ENCODE data around the gene NUAK2.

NUAK2 gene

GRCh38 chr1:205270764-205271163, 50.8 kb downstream of the NUAK2 start:
- DNase-seq, result no peak

GRCh38 chr1:205270271-205270670, 51.3 kb downstream of the NUAK2 start:
- DNase-seq, result no peak

- DNase-seq, result no peak
Measured at GRCh38 chr1:205269711-205270110, 51.8 kb downstream of the NUAK2 start.

GRCh38 chr1:205268846-205269680, 52.5 kb downstream of the NUAK2 start:
- DNase-seq, result no peak

GRCh38 chr1:205267306-205267902, 54.1 kb downstream of the NUAK2 start:
- no peak for DNase-seq

GRCh38 chr1:205266611-205267305, 54.8 kb downstream of the NUAK2 start:
- DNase-seq, result no peak

GRCh38 chr1:205263580-205264190, 57.9 kb downstream of the NUAK2 start:
- DNase-seq, result no peak

GRCh38 chr1:205262731-205263171, 58.8 kb downstream of the NUAK2 start:
- DNase-seq, result no peak

GRCh38 chr1:205261946-205262691, 59.4 kb downstream of the NUAK2 start:
- DNase-seq, result no peak

GRCh38 chr1:205260948-205261732, 60.4 kb downstream of the NUAK2 start:
- no peak for DNase-seq

GRCh38 chr1:205259998-205260397, 61.5 kb downstream of the NUAK2 start:
- DNase-seq, result no peak

GRCh38 chr1:205259324-205259832, 62.2 kb downstream of the NUAK2 start:
- no peak for DNase-seq

GRCh38 chr1:205258719-205259118, 62.8 kb downstream of the NUAK2 start:
- DNase-seq, result no peak

GRCh38 chr1:205258261-205258691, 63.3 kb downstream of the NUAK2 start:
- no peak for DNase-seq

GRCh38 chr1:205257735-205258134, 63.8 kb downstream of the NUAK2 start:
- no peak for DNase-seq

GRCh38 chr1:205256951-205257625, 64.5 kb downstream of the NUAK2 start:
- DNase-seq, result no peak

GRCh38 chr1:205255941-205256780, 65.4 kb downstream of the NUAK2 start:
- peak; percentile 69 for DNase-seq

All from NCI-H2107 (cell line).